ENCODE measurements around the gene CNTNAP5.

DNA sequence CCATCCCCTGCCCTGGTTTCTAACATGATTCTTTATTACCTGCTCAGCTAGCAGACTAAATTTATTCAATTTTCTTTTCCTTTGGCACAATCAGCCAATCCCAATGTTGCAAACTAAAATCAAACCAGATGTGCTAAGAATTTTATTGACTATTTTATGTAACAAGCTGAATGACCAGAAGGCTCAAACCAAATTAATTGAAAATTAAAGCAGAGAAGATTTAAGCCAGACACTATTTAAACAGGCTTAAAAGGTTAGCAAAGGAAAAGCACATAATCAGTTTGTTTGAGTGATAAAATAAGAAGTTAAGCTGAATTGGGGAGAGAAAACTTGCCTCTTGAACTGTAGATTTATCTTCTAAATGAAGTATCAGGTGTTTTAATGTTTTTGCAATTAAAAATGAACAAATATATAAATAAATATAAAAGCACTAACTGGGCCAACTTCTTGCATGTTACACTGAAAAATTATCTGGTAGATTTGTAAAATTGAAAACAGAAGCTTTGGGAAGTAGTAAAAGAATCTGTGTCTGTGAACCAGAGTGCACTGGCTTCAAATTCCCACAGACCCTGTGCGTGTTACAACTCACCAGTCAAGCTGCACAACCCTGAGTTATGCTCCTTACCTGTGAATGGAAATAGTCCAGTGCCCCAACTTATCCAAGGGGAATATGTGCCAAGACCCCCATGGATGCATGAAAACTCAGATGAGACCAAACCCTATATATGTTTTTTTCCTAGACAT lies 283.4 kb downstream of the CNTNAP5 start:
- TF ChIP-seq, protein P1, sequence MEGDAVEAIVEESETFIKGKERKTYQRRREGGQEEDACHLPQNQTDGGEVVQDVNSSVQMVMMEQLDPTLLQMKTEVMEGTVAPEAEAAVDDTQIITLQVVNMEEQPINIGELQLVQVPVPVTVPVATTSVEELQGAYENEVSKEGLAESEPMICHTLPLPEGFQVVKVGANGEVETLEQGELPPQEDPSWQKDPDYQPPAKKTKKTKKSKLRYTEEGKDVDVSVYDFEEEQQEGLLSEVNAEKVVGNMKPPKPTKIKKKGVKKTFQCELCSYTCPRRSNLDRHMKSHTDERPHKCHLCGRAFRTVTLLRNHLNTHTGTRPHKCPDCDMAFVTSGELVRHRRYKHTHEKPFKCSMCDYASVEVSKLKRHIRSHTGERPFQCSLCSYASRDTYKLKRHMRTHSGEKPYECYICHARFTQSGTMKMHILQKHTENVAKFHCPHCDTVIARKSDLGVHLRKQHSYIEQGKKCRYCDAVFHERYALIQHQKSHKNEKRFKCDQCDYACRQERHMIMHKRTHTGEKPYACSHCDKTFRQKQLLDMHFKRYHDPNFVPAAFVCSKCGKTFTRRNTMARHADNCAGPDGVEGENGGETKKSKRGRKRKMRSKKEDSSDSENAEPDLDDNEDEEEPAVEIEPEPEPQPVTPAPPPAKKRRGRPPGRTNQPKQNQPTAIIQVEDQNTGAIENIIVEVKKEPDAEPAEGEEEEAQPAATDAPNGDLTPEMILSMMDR (IDR thresholded peaks at IDR 0.05; ENCODE audit: low read length) = no peak
- TF ChIP-seq EZH2 (optimal IDR thresholded peaks at IDR 0.05; ENCODE audit: low read depth, low read length) = no peak
- no peak for TF ChIP-seq EZH2phosphoT487 (IDR thresholded peaks at IDR 0.05; ENCODE audit: low read length)

Data from MM.1S (cell line).